HCT116 (cell line): ENCODE data around the gene ZXDC. TPM values are rescaled to one million over a fixed set of nuclear protein-coding genes. Genes with fewer than 3 reads are reported as not detected.

ENCODE experiments used
- ATAC-seq: fragments of 200-7000 bp; cut with Tn5 transposase; 2 replicates; pipeline ENCODE4 v1.9.1; 2020; ENCODE audit warnings: mild to moderate bottlenecking, moderate library complexity
- BruUV-seq: library from RNA; stranded (reverse); fragments of 400-500 nt; replicated peaks from 2 replicates; lab custom pipeline; 2021; lab: Mats Ljungman, UMichigan
- CTCF ChIA-PET: fragments of 300-600 bp; sonication (Branson Sonifier 250); formaldehyde crosslinking; loops from one replicate; lab custom pipeline; 2021; ENCODE audit warnings: antibody characterized with exemption; lab: Charles Lee
- POLR2A ChIA-PET: fragments of 300-600, 350-600 bp; sonication (Branson Sonifier 250); formaldehyde crosslinking; loops from one replicate; lab custom pipeline; 2021; ENCODE audit warnings: antibody characterized with exemption; lab: Charles Lee
- RAD21 ChIA-PET, 2 experiments: fragments of 300-600 bp; sonication (Branson Sonifier 250); formaldehyde crosslinking; loops; one replicate each; lab custom pipeline; 2023; ENCODE audit warnings: low total read pairs in 2 of 2; ENCODE audit not compliant: uncharacterized antibody in 2 of 2, unreplicated experiment in 2 of 2, low non-redundant PET in 1 of 2; lab: Charles Lee
- DNase-seq: peaks from one replicate; pipeline ENCODE4 v3.0.0-alpha.2; 2010; ENCODE audit warnings: low read depth, low spot score
- H2AFZ ChIP-seq: fragments of 200-600 bp; shearing (Covaris generic), sonication (generic); 2 replicates; pipeline ENCODE4 v1.6.1; 2017; ENCODE audit warnings: low read depth, mixed run types, mixed read lengths, antibody characterized with exemption, low read length; ENCODE audit not compliant: poor library complexity, severe bottlenecking
- H3K27ac ChIP-seq: 2 replicates; pipeline ENCODE4 v1.5.1; 2012; ENCODE audit warnings: low read depth, low read length
- H3K27me3 ChIP-seq: fragments of 200-600 bp; sonication (generic); 2 replicates; pipeline ENCODE4 v1.6.1; 2016; ENCODE audit warnings: mixed run types, low read length, mixed read lengths; ENCODE audit not compliant: insufficient read depth
- H3K36me3 ChIP-seq, 2 experiments: fragments of 200-500 bp in 1 of 2; fragments of 200-600 bp in 1 of 2; sonication (Bioruptor generic) in 1 of 2; sonication (generic) in 1 of 2; 2 replicates each; pipeline versions ENCODE4 v1.5.1 to v1.6.1; 2014 to 2016; ENCODE audit warnings: low read length in 2 of 2, inconsistent platforms in 1 of 2, mixed read lengths in 1 of 2, mixed run types in 1 of 2; ENCODE audit not compliant: insufficient read depth in 2 of 2, control insufficient read depth in 1 of 2
- H3K4me1 ChIP-seq, 2 experiments: fragments of 200-600 bp in 1 of 2; sonication (generic) in 1 of 2; 2 replicates each; pipeline versions ENCODE4 v1.5.1 to v1.6.1; 2012 to 2017; ENCODE audit warnings: low read length in 2 of 2, inconsistent platforms in 1 of 2, mild to moderate bottlenecking in 1 of 2, mixed read lengths in 1 of 2, mixed run types in 1 of 2, moderate library complexity in 1 of 2; ENCODE audit not compliant: insufficient read depth in 2 of 2, control insufficient read depth in 1 of 2
- H3K4me2 ChIP-seq: fragments of 200-600 bp; sonication (generic); 2 replicates; pipeline ENCODE4 v1.6.1; 2017; ENCODE audit warnings: mixed run types, low read length, mixed read lengths
- H3K4me3 ChIP-seq, 2 experiments: fragments of 200-600 bp in 1 of 2; sonication (generic) in 1 of 2; replicated peaks in 1 of 2; 2 replicates each; pipeline ENCODE4 v1.5.1; 2011 to 2016; ENCODE audit warnings: low read length in 2 of 2, control low read depth in 1 of 2, low read depth in 1 of 2, mild to moderate bottlenecking in 1 of 2, mixed read lengths in 1 of 2, mixed run types in 1 of 2
- H3K79me2 ChIP-seq: fragments of 200-600 bp; sonication (generic); 2 replicates; pipeline ENCODE4 v1.6.1; 2017; ENCODE audit warnings: mild to moderate bottlenecking, mixed run types, low read length, moderate library complexity, mixed read lengths; ENCODE audit not compliant: insufficient read depth
- H3K9ac ChIP-seq: fragments of 200-600 bp; sonication (generic); 2 replicates; pipeline ENCODE4 v1.6.1; 2016; ENCODE audit warnings: low read length, mixed read lengths
- H3K9me2 ChIP-seq: fragments of 200-600 bp; sonication (generic), shearing (Covaris generic); 2 replicates; pipeline ENCODE4 v1.6.1; 2017; ENCODE audit warnings: mixed run types, mild to moderate bottlenecking, moderate library complexity; ENCODE audit not compliant: insufficient read depth
- H3K9me3 ChIP-seq, 2 experiments: fragments of 200-500 bp in 1 of 2; fragments of 200-600 bp in 1 of 2; sonication (Bioruptor generic) in 1 of 2; sonication (generic) in 1 of 2; 2 replicates each; pipeline ENCODE4 v1.6.1; 2014 to 2017; ENCODE audit warnings: low read length in 2 of 2, mixed read lengths in 2 of 2, inconsistent platforms in 1 of 2, low read depth in 1 of 2, mild to moderate bottlenecking in 1 of 2, mixed run types in 1 of 2, moderate library complexity in 1 of 2; ENCODE audit not compliant: control insufficient read depth in 1 of 2, insufficient read depth in 1 of 2
- H4K20me1 ChIP-seq: fragments of 200-600 bp; sonication (generic), shearing (Covaris generic); 2 replicates; pipeline ENCODE4 v1.6.1; 2017; ENCODE audit warnings: mixed run types, mild to moderate bottlenecking, moderate library complexity; ENCODE audit not compliant: insufficient read depth
- CBX3 ChIP-seq: IDR thresholded peaks from 2 replicates; pipeline ENCODE4 v1.6.1; 2012; ENCODE audit warnings: low read depth
- CEBPB ChIP-seq: IDR thresholded peaks from 2 replicates; pipeline ENCODE4 v1.6.1; 2012; ENCODE audit warnings: low read depth
- POLR2AphosphoS5 ChIP-seq: IDR thresholded peaks from 2 replicates; pipeline ENCODE4 v1.6.1; 2011; ENCODE audit warnings: mild to moderate bottlenecking, low read depth, low read length, moderate library complexity
- REST ChIP-seq: IDR thresholded peaks from 2 replicates; pipeline ENCODE4 v1.6.1; 2012; ENCODE audit warnings: low read depth
- YY1 ChIP-seq: IDR thresholded peaks from 2 replicates; pipeline ENCODE4 v1.6.1; 2011; ENCODE audit warnings: low read length, low read depth, moderate library complexity, mild to moderate bottlenecking; ENCODE audit not compliant: insufficient replicate concordance; ENCODE audit errors: extremely low read depth
- ZBTB33 ChIP-seq: IDR thresholded peaks from 2 replicates; pipeline ENCODE4 v1.6.1; 2011; ENCODE audit warnings: mild to moderate bottlenecking, low read length, moderate library complexity; ENCODE audit not compliant: insufficient replicate concordance; ENCODE audit errors: extremely low read depth
- intact Hi-C: fragments of 100-400 bp; cut with micrococcal nuclease; formaldehyde crosslinking; loops from 2 replicates; pipeline ENCODE4 v1.10.0; 2022
- total RNA-seq: library from RNA; stranded (reverse); gene quantifications from one replicate; pipeline ENCODE4 v1.2.1, GENCODE V29; 2021; ENCODE audit not compliant: unreplicated experiment

ZXDC gene
- total RNA-seq, 1 experiment from 2014 or later = 29.9 TPM

GRCh38 chr3:126447456-126448106 lies 28.1 kb downstream of the ZXDC start:
- Histone ChIP-seq H3K9me3 (no peaks in the 10 kb centered on the region), H3K36me3 (peaks cover 10 to 14% of the 10 kb centered on the region in 2 experiments; a peak in 2 of 4 replicates), H2AFZ (no peak overlapping the region), H3K79me2 (no peaks in the 10 kb centered on the region), H3K27ac (no peak overlapping the region), H3K4me2 (no peak overlapping the region), H3K9me2 (no peaks in the 10 kb centered on the region), H3K4me3 (no peak overlapping the region), H3K4me1 (no peaks in the 10 kb centered on the region), H4K20me1 (no peaks in the 10 kb centered on the region), H3K9ac (no peak overlapping the region), H3K27me3 (no peaks in the 10 kb centered on the region)
- TF ChIP-seq CEBPB (no peak), ZBTB33 (no peak), POLR2AphosphoS5 (no peak), YY1 (no peak), REST (no peak), CBX3 (no peak)
- ChIA-PET RAD21 (no interaction called here), CTCF (no interaction called here), POLR2A (no interaction called here)
- BruUV-seq = no TSS peak
- ATAC-seq (no peak), DNase-seq (no peak)
- intact Hi-C loops = no loop called here
